Trophoblast cell (in vitro differentiated cells and primary cell): Measurements from ENCODE around the gene UGT1A6.

Experiments
- DNase-seq, 2 donors: peaks; one replicate each; pipeline ENCODE4 v3.0.0-alpha.2; 2016
- H2AFZ ChIP-seq: 2 replicates; pipeline ENCODE4 v1.6.1; 2013; ENCODE audit warnings: low read length, moderate library complexity, mild to moderate bottlenecking; ENCODE audit not compliant: insufficient read depth, poor library complexity
- H2AK5ac ChIP-seq: 2 replicates; pipeline ENCODE4 v1.6.1; 2013; ENCODE audit warnings: mild to moderate bottlenecking, low read length
- H2BK120ac ChIP-seq: 2 replicates; pipeline ENCODE4 v1.6.1; 2013; ENCODE audit warnings: low read length, mild to moderate bottlenecking, moderate library complexity; ENCODE audit not compliant: insufficient read depth, poor library complexity
- H2BK12ac ChIP-seq: 2 replicates; pipeline ENCODE4 v1.6.1; 2013; ENCODE audit warnings: mild to moderate bottlenecking, low read length, moderate library complexity
- H2BK5ac ChIP-seq: 2 replicates; pipeline ENCODE4 v1.6.1; 2013; ENCODE audit warnings: low read length, low read depth, moderate library complexity, mild to moderate bottlenecking; ENCODE audit not compliant: poor library complexity
- H3K14ac ChIP-seq: 2 replicates; pipeline ENCODE4 v1.6.1; 2013; ENCODE audit warnings: mild to moderate bottlenecking, low read length
- H3K18ac ChIP-seq: 2 replicates; pipeline ENCODE4 v1.6.1; 2013; ENCODE audit warnings: mild to moderate bottlenecking, low read length
- H3K23ac ChIP-seq: 2 replicates; pipeline ENCODE4 v1.6.1; 2013; ENCODE audit warnings: low read length
- H3K27ac ChIP-seq: 2 replicates; pipeline ENCODE4 v1.5.1; 2013; ENCODE audit warnings: low read depth, mild to moderate bottlenecking, inconsistent platforms, low read length, moderate library complexity
- H3K27me3 ChIP-seq: 2 replicates; pipeline ENCODE4 v1.6.1; 2013; ENCODE audit warnings: inconsistent platforms, mild to moderate bottlenecking, low read length, moderate library complexity; ENCODE audit not compliant: insufficient read depth
- H3K36me3 ChIP-seq, 2 experiments: 1 replicate in 1 of 2; 2 replicates in 1 of 2; pipeline ENCODE4 v1.6.1; 2013; ENCODE audit warnings: low read length in 2 of 2, mild to moderate bottlenecking in 2 of 2, moderate library complexity in 1 of 2; ENCODE audit not compliant: insufficient read depth in 2 of 2, control insufficient read depth in 1 of 2
- H3K4ac ChIP-seq: 2 replicates; pipeline ENCODE4 v1.6.1; 2013; ENCODE audit warnings: low read depth, mild to moderate bottlenecking, low read length, moderate library complexity
- H3K4me1 ChIP-seq, 2 experiments: 1 replicate in 1 of 2; 2 replicates in 1 of 2; pipeline ENCODE4 v1.6.1; 2013; ENCODE audit warnings: low read length in 2 of 2, mild to moderate bottlenecking in 2 of 2, moderate library complexity in 1 of 2; ENCODE audit not compliant: insufficient read depth in 2 of 2, control insufficient read depth in 1 of 2
- H3K4me2 ChIP-seq: 2 replicates; pipeline ENCODE4 v1.6.1; 2013; ENCODE audit warnings: inconsistent platforms, mild to moderate bottlenecking, low read length, moderate library complexity
- H3K4me3 ChIP-seq: 2 replicates; pipeline ENCODE4 v1.5.1; 2013; ENCODE audit warnings: mild to moderate bottlenecking, low read depth, low read length, inconsistent platforms
- H3K79me1 ChIP-seq: one replicate; pipeline ENCODE4 v1.6.1; 2013; ENCODE audit warnings: low read length
- H3K79me2 ChIP-seq: 2 replicates; pipeline ENCODE4 v1.6.1; 2013; ENCODE audit warnings: low read length, mild to moderate bottlenecking; ENCODE audit not compliant: control insufficient read depth, insufficient read depth, poor library complexity
- H3K9ac ChIP-seq: 2 replicates; pipeline ENCODE4 v1.6.1; 2013; ENCODE audit warnings: mild to moderate bottlenecking, low read length
- H3K9me3 ChIP-seq: 2 replicates; pipeline ENCODE4 v1.6.1; 2013; ENCODE audit warnings: low read depth, mild to moderate bottlenecking, control low read depth, inconsistent platforms, low read length; ENCODE audit not compliant: insufficient read depth
- H4K12ac ChIP-seq: 2 replicates; pipeline ENCODE4 v1.6.1; 2013; ENCODE audit warnings: low read depth, mild to moderate bottlenecking, low read length, moderate library complexity
- H4K8ac ChIP-seq: 2 replicates; pipeline ENCODE4 v1.6.1; 2013; ENCODE audit warnings: low read depth, mild to moderate bottlenecking, low read length, moderate library complexity
- H4K91ac ChIP-seq: one replicate; pipeline ENCODE4 v1.6.1; 2013; ENCODE audit warnings: low read depth, mild to moderate bottlenecking, low read length, moderate library complexity
- WGBS: extraction: QIAGEN DNeasy Blood & Tissue Kit; methylation state at CpG from one replicate; pipeline ENCODE4 v1.1.7; 2013; ENCODE audit warnings: missing lambda C conversion rate; ENCODE audit not compliant: insufficient read length, insufficient coverage; ENCODE audit errors: extremely low coverage; 5-methylcytosine and 5-hydroxymethylcytosine counted together

Gene UGT1A6

GRCh38 chr2:233799087-233799665 lies 106.5 kb downstream of the UGT1A6 start:
- Histone ChIP-seq H3K4ac (no peak overlapping the region), H2AFZ (no peak overlapping the region), H3K4me2 (no peak overlapping the region), H4K91ac (no peak overlapping the region), H2BK120ac (no peak overlapping the region), H3K9ac (no peak overlapping the region), H3K79me1 (no peaks in the 10 kb centered on the region), H3K27ac (no peak overlapping the region), H4K8ac (no peak overlapping the region), H3K36me3 (no peaks in the 10 kb centered on the region), H3K18ac (no peak overlapping the region), H2BK5ac (no peak overlapping the region), H3K14ac (no peak overlapping the region), H3K23ac (no peak overlapping the region), H3K4me1 (no peaks in the 10 kb centered on the region), H3K79me2 (no peaks in the 10 kb centered on the region), H4K12ac (no peak overlapping the region), H2AK5ac (no peak overlapping the region), H3K27me3 (no peaks in the 10 kb centered on the region), H2BK12ac (no peak overlapping the region), H3K9me3 (peaks cover 14% of the 10 kb centered on the region), H3K4me3 (no peak overlapping the region)
- no peak for DNase-seq
- WGBS: no CpG with 5 or more reads among the region's 7 CpGs

GRCh38 chr2:233799716-233800115 lies 107.0 kb downstream of the UGT1A6 start:
- Histone ChIP-seq H4K8ac (no peak overlapping the region), H3K9me3 (peaks cover 15% of the 10 kb centered on the region), H2BK12ac (no peak overlapping the region), H3K79me2 (no peaks in the 10 kb centered on the region), H2AK5ac (no peak overlapping the region), H3K4me1 (no peaks in the 10 kb centered on the region), H2BK120ac (no peak overlapping the region), H4K91ac (no peak overlapping the region), H3K4me2 (no peak overlapping the region), H3K27ac (no peak overlapping the region), H3K4ac (no peak overlapping the region), H3K79me1 (no peaks in the 10 kb centered on the region), H2AFZ (no peak overlapping the region), H4K12ac (no peak overlapping the region), H3K14ac (no peak overlapping the region), H3K27me3 (no peaks in the 10 kb centered on the region), H3K4me3 (no peak overlapping the region), H3K36me3 (no peaks in the 10 kb centered on the region), H3K23ac (no peak overlapping the region), H3K9ac (no peak overlapping the region), H3K18ac (no peak overlapping the region), H2BK5ac (no peak overlapping the region)
- DNase-seq: no peak
- WGBS: no CpG with 5 or more reads among the region's 5 CpGs

- H2BK12ac ChIP-seq: no peak overlapping the region
- no peak overlapping the region for H3K4me2 ChIP-seq
- H3K79me1 ChIP-seq: no peaks in the 10 kb centered on the region
- no peak overlapping the region for H3K18ac ChIP-seq
- no CpG with 5 or more reads among the region's 7 CpGs for WGBS
- no peak overlapping the region for H3K14ac ChIP-seq
- no peak overlapping the region for H4K12ac ChIP-seq
- no peak overlapping the region for H2BK5ac ChIP-seq
- H2BK120ac ChIP-seq: no peak overlapping the region
- H4K91ac ChIP-seq: no peak overlapping the region
- no peaks in the 10 kb centered on the region for H3K79me2 ChIP-seq
- H3K23ac ChIP-seq: no peak overlapping the region
- H3K27me3 ChIP-seq: no peaks in the 10 kb centered on the region
- H3K36me3 ChIP-seq: no peaks in the 10 kb centered on the region
- H4K8ac ChIP-seq: no peak overlapping the region
- H3K4me3 ChIP-seq: no peak overlapping the region
- H2AFZ ChIP-seq: no peak overlapping the region
- no peak overlapping the region for H3K9ac ChIP-seq
- no peaks in the 10 kb centered on the region for H3K4me1 ChIP-seq
- DNase-seq: no peak
- H3K4ac ChIP-seq: no peak overlapping the region
- no peak overlapping the region for H2AK5ac ChIP-seq
- no peak overlapping the region for H3K27ac ChIP-seq
- peaks cover 15% of the 10 kb centered on the region for H3K9me3 ChIP-seq
These were observed 107.5 kb downstream of the UGT1A6 start for GRCh38 chr2:233800208-233800607.

GRCh38 chr2:233801357-233802131 lies 108.9 kb downstream of the UGT1A6 start:
- H3K9me3 ChIP-seq: peaks cover 12% of the 10 kb centered on the region
- no peak overlapping the region for H4K91ac ChIP-seq
- no peak overlapping the region for H2BK120ac ChIP-seq
- H4K12ac ChIP-seq: no peak overlapping the region
- H2AK5ac ChIP-seq: no peak overlapping the region
- H4K8ac ChIP-seq: no peak overlapping the region
- H3K36me3 ChIP-seq: no peaks in the 10 kb centered on the region
- H3K79me1 ChIP-seq: no peaks in the 10 kb centered on the region
- H3K4me3 ChIP-seq: no peak overlapping the region
- no peak overlapping the region for H3K18ac ChIP-seq
- no peak overlapping the region for H3K4ac ChIP-seq
- H3K27me3 ChIP-seq: no peaks in the 10 kb centered on the region
- H3K14ac ChIP-seq: no peak overlapping the region
- H2BK12ac ChIP-seq: no peak overlapping the region
- H3K4me1 ChIP-seq: no peaks in the 10 kb centered on the region
- no peak for DNase-seq
- no peak overlapping the region for H3K9ac ChIP-seq
- no peak overlapping the region for H3K27ac ChIP-seq
- no CpG with 5 or more reads among the region's 9 CpGs for WGBS
- H2AFZ ChIP-seq: no peak overlapping the region
- no peak overlapping the region for H3K4me2 ChIP-seq
- no peak overlapping the region for H3K23ac ChIP-seq
- H3K79me2 ChIP-seq: no peaks in the 10 kb centered on the region
- H2BK5ac ChIP-seq: no peak overlapping the region
